A673 (cell line): ENCODE data around the gene ZNF644. TPM values are rescaled to one million over a fixed set of nuclear protein-coding genes. Genes with fewer than 3 reads are reported as not detected.

ENCODE experiments used
- BruUV-seq: library from RNA; stranded (reverse); fragments of 400-500 nt; replicated peaks from 2 replicates; lab custom pipeline; 2021; lab: Mats Ljungman, UMichigan
- CTCF ChIA-PET: fragments of 300-600 bp; sonication (Branson Sonifier 250); formaldehyde crosslinking; loops from one replicate; lab custom pipeline; 2022; ENCODE audit warnings: antibody characterized with exemption; lab: Charles Lee
- POLR2A ChIA-PET: fragments of 300-600 bp; sonication (Branson Sonifier 250); formaldehyde crosslinking; loops from one replicate; lab custom pipeline; 2022; ENCODE audit warnings: antibody characterized with exemption; ENCODE audit not compliant: low non-redundant PET; lab: Charles Lee
- DNase-seq: peaks from one replicate; pipeline ENCODE4 v3.0.0-alpha.2; 2015; ENCODE audit warnings: low spot score
- H3K27ac ChIP-seq: fragments of 200-600 bp; sonication (generic); 2 replicates; pipeline ENCODE4 v1.5.1; 2016; ENCODE audit warnings: mixed run types, low read depth, mild to moderate bottlenecking, mixed read lengths, antibody characterized with exemption, low read length; ENCODE audit not compliant: poor library complexity, severe bottlenecking
- H3K27me3 ChIP-seq: fragments of 200-600 bp; sonication (generic); replicated peaks from 2 replicates; pipeline ENCODE4 v1.6.1; 2017; ENCODE audit warnings: mixed run types, low read depth, mild to moderate bottlenecking, mixed read lengths, antibody characterized with exemption, low read length; ENCODE audit not compliant: insufficient read depth, poor library complexity
- H3K36me3 ChIP-seq: fragments of 200-600 bp; sonication (generic); 2 replicates; pipeline ENCODE4 v1.6.1; 2016; ENCODE audit warnings: mixed run types, mild to moderate bottlenecking, mixed read lengths, antibody characterized with exemption, low read length; ENCODE audit not compliant: insufficient read depth, poor library complexity, severe bottlenecking
- H3K4me1 ChIP-seq: fragments of 200-600 bp; sonication (generic); 2 replicates; pipeline ENCODE4 v1.6.1; 2017; ENCODE audit warnings: mixed run types, mild to moderate bottlenecking, mixed read lengths, antibody characterized with exemption, low read length; ENCODE audit not compliant: insufficient read depth, poor library complexity, severe bottlenecking
- H3K4me3 ChIP-seq: fragments of 200-600 bp; sonication (generic); 2 replicates; pipeline ENCODE4 v1.5.1; 2016; ENCODE audit warnings: low read depth, mixed run types, mild to moderate bottlenecking, mixed read lengths, low read length; ENCODE audit not compliant: poor library complexity, severe bottlenecking
- H3K9me3 ChIP-seq: fragments of 200-600 bp; sonication (generic); 2 replicates; pipeline ENCODE4 v1.6.1; 2016; ENCODE audit warnings: mixed run types, low read depth, mild to moderate bottlenecking, mixed read lengths, antibody characterized with exemption, low read length; ENCODE audit not compliant: poor library complexity, severe bottlenecking
- EZH2 ChIP-seq: fragments of 200-600 bp; sonication (generic); IDR thresholded peaks from 2 replicates; pipeline ENCODE4 v1.6.1; 2017; ENCODE audit warnings: borderline replicate concordance, low read depth, mild to moderate bottlenecking, mixed read lengths, antibody characterized with exemption, low read length; ENCODE audit not compliant: poor library complexity, severe bottlenecking
- intact Hi-C: fragments of 100-400 bp; cut with micrococcal nuclease; formaldehyde crosslinking; loops from one replicate; pipeline ENCODE4 v1.10.0; 2022; ENCODE audit not compliant: unreplicated experiment
- total RNA-seq: library from RNA; stranded (reverse); gene quantifications from 2 replicates; pipeline ENCODE4 v1.2.3, GENCODE V29; 2021
- TF ChIP-seq, protein P1 (sequence below): fragments of 300-800, 200-600 bp; sonication (generic); conservative IDR thresholded peaks from 2 replicates; pipeline ENCODE4 v1.5.1; 2017; ENCODE audit warnings: low read depth, mild to moderate bottlenecking, antibody characterized with exemption, low read length, moderate library complexity, mixed read lengths

ZNF644 gene
- total RNA-seq, 1 experiment from 2014 or later: 80.4 TPM

GRCh38 chr1:90955769-90956168 is 66.1 kb downstream of the ZNF644 start:
- peaks cover 25% of the 10 kb centered on the region for H3K9me3 ChIP-seq
- CTCF ChIA-PET: no interaction called here
- POLR2A ChIA-PET: no interaction called here
- no peaks in the 10 kb centered on the region for H3K27me3 ChIP-seq
- no peak overlapping the region for H3K4me3 ChIP-seq
- peaks cover 6% of the 10 kb centered on the region for H3K36me3 ChIP-seq
- H3K27ac ChIP-seq: no peak overlapping the region
- H3K4me1 ChIP-seq: no peaks in the 10 kb centered on the region
- TF ChIP-seq, protein P1, sequence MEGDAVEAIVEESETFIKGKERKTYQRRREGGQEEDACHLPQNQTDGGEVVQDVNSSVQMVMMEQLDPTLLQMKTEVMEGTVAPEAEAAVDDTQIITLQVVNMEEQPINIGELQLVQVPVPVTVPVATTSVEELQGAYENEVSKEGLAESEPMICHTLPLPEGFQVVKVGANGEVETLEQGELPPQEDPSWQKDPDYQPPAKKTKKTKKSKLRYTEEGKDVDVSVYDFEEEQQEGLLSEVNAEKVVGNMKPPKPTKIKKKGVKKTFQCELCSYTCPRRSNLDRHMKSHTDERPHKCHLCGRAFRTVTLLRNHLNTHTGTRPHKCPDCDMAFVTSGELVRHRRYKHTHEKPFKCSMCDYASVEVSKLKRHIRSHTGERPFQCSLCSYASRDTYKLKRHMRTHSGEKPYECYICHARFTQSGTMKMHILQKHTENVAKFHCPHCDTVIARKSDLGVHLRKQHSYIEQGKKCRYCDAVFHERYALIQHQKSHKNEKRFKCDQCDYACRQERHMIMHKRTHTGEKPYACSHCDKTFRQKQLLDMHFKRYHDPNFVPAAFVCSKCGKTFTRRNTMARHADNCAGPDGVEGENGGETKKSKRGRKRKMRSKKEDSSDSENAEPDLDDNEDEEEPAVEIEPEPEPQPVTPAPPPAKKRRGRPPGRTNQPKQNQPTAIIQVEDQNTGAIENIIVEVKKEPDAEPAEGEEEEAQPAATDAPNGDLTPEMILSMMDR: no peak
- TF ChIP-seq EZH2: no peak
- no TSS peak for BruUV-seq
- DNase-seq: no peak
- intact Hi-C loops: no loop called here

- Histone ChIP-seq H3K4me3 (no peak overlapping the region), H3K9me3 (peaks cover 18% of the 10 kb centered on the region), H3K36me3 (peaks cover 6% of the 10 kb centered on the region), H3K4me1 (no peaks in the 10 kb centered on the region), H3K27me3 (no peaks in the 10 kb centered on the region), H3K27ac (no peak overlapping the region)
- DNase-seq: no peak
- no peak for TF ChIP-seq EZH2
- TF ChIP-seq, protein P1: no peak
- BruUV-seq: no TSS peak
- intact Hi-C loops: no loop called here
- ChIA-PET POLR2A (no interaction called here), CTCF (no interaction called here)
These were observed 68.9 kb downstream of the ZNF644 start for GRCh38 chr1:90952906-90953305.

GRCh38 chr1:90951009-90951408 is 70.8 kb downstream of the ZNF644 start:
- Histone ChIP-seq H3K27me3 (no peaks in the 10 kb centered on the region), H3K9me3 (peaks cover 7% of the 10 kb centered on the region), H3K4me3 (no peak overlapping the region), H3K36me3 (peaks cover 6% of the 10 kb centered on the region), H3K4me1 (no peaks in the 10 kb centered on the region), H3K27ac (no peak overlapping the region)
- TSS peak; percentile 15 for BruUV-seq
- POLR2A ChIA-PET: no interaction called here
- DNase-seq: no peak
- CTCF ChIA-PET: no interaction called here
- intact Hi-C loops: no loop called here
- no peak for TF ChIP-seq EZH2

DNA sequence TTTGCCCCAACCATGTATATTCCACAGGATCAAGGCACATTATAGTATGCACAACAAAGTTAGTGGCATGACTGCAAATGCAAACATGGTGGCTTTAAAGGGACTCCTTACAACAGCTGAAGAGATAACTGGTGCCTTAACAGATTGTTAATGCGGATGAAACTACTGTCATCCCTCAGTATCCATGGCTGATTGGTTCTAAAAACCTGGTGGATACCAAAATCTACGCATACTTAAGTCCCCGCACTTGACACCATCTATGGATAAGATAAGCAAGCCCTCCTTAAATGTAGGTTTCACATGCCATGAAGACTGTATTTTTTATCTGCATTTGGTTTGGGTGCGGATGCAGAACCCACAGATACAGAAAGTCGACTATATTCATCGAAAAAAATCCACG is 73.5 kb downstream of the ZNF644 start:
- no peak for DNase-seq
- no peak for TF ChIP-seq EZH2
- intact Hi-C loops: no loop called here
- Histone ChIP-seq H3K27ac (no peak overlapping the region), H3K4me1 (no peaks in the 10 kb centered on the region), H3K27me3 (no peaks in the 10 kb centered on the region), H3K36me3 (no peaks in the 10 kb centered on the region), H3K9me3 (no peaks in the 10 kb centered on the region), H3K4me3 (no peak overlapping the region)
- ChIA-PET CTCF (no interaction called here), POLR2A (no interaction called here)
- no TSS peak for BruUV-seq
